Right kidney (tissue), 1 donor: ENCODE results near the gene MORN4.
A peak's percentile ranks its signal among the peaks of the same experiment; 100 is the strongest.
"Not testable (repeated sequence)": the region's sequence is repeated elsewhere in the genome, so short reads cannot be mapped to it uniquely, and the experiment has no call there.

ENCODE experiments used
- DNase-seq: peaks from one replicate; pipeline ENCODE4 v3.0.0-alpha.2; 2016

MORN4 gene

GRCh38 chr10:97643441-97643985 is 10.2 kb upstream of the MORN4 start:
- no peak for DNase-seq

- DNase-seq: not testable (repeated sequence)
These were observed 9.3 kb upstream of the MORN4 start for GRCh38 chr10:97642471-97643159.

DNA sequence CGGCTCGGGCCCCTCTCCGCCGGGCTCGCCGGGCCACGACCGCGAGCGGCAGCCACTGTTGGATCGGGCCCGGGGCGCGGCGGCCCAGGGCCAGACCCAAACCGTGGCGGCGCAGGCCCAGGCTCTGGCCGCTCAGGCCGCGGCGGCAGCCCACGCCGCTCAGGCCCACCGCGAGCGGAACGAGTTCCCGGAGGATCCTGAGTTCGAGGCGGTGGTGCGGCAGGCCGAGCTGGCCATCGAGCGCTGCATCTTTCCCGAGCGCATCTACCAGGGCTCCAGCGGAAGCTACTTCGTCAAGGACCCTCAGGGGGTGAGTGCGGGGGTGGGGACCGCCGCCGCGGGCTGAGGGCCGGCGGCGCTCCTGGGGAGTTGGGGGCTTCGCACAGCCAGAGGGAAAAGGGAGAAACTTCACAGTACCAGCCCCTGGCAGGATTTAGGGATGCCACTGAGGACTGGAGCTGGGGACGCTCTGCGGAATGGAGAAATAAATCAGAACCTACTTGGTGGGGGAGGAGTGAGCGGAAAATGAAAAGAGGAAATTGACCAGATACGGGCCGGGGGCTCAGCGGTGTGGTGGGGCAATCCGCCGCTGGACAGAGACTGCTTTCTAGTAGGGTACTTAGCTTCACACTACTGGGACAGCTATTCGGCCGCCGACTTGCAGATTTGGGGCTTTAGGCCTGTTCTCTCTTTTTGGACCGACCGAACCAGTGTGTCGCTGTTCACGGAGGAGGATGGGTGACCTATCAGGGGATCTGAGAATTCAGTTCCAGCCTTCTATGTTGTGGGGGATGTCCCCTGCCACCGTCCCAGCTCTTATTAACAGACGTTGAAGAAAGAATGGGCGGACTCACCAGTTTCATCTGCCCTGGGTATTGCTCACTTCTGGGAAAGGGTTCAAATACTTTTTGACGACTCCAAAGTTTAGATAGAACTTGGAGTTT is 7.8 kb upstream of the MORN4 start:
- peak; percentile 57 for DNase-seq

DNA sequence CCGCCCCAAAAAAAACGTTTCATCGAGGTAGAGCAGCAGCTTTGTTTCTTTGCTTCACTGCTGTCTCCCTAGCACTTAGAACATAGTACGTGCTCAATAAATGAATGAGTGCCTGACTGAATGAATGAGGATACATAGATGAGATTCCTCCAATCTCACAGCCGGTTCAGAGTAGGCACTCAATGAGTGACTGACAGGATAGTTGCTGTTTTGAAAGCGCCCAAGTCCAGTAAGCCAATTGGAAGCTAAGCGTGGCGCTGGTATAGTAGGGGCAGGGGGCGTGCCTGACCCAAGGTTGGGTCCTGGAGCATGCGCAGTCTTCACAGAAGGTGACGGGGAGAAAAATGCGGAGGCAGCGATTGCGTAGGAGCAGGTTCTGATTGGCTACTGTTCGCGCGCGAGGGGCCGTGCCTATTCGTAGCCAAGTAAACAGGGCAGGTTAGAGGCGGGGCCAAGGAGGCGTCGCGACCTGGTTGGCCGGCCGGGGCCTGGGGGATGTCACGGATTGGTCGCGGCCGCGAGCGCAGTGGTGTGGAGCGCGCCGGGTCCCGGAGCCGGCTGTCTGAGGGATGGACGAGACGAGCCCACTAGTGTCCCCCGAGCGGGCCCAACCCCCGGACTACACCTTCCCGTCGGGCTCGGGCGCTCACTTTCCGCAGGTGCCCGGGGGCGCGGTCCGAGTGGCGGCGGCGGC is 7.0 kb upstream of the MORN4 start, which contains the start of gene PI4K2A:
Gene PI4K2A, plus strand, starts transcription at position 498 of the 694 bp plus-strand sequence. Its CDS starts 72 bp downstream, at position 570.
- DNase-seq: peak; percentile 92

GRCh38 chr10:97639090-97639489 is 5.8 kb upstream of the MORN4 start:
- DNase-seq: not testable (repeated sequence)

GRCh38 chr10:97635577-97635976 is 2.3 kb upstream of the MORN4 start:
- no peak for DNase-seq

DNA sequence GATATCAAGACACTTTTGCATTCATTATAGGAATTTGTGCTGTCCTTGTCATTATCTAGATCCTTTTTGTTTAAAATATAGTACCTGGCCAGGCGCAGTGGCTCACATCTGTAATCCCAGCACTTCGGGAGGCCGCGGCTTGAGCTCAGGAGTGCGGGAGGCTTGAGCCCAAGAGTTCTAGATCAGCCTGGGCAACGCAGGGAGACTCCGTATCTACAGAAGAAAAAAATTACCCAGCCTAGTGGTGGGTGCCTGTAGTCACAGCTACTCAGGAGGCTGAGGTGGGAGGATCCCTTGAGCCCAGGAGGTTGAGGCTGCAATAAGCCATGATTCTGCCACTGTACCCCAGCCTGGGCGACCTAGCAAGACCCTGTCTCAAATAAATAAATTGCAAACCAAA is 621 bp upstream of the MORN4 start:
- no peak for DNase-seq

GRCh38 chr10:97631098-97631497 is 2.2 kb downstream of the MORN4 start:
- DNase-seq: no peak

DNA sequence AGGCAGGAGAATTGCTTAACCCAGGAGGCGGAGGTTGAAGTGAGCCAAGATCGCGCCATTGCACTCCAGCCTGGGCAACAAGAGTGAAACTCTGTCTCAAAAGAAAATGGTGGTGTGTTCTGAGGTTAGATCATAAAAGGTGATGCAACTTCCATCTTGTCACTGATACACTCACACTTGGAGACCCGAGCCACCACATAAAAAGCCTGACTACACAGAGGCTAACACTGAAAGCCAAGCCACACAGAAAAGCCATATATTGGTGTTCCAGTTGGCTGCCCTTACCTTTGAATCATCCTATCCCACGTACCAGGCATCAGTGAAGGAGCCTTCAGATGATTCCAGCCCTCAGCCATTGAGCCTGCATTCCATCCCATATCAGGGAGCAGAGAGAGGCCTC is 4.0 kb downstream of the MORN4 start:
- DNase-seq: no peak

- no peak for DNase-seq
These were observed 5.1 kb downstream of the MORN4 start for GRCh38 chr10:97628228-97628627.

DNA sequence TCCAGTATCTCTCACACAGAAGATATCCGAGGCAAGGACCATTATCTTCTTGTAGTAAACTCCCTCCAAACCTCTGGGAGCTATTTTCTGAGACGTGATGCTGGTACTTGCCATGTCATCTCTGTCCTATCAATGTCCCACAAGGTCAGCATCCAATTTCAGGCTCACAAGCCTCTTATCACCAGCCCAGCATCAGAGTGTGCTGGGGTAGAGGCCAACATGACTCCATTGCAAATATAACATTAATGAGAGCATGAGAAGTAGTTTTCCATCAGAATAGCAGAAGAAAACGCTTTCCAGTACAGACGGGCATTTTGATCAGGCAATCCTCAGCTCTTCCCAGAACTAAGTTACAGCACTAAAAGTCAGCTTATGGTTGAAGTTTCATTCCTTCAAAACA is 5.6 kb downstream of the MORN4 start:
- DNase-seq: no peak

DNA sequence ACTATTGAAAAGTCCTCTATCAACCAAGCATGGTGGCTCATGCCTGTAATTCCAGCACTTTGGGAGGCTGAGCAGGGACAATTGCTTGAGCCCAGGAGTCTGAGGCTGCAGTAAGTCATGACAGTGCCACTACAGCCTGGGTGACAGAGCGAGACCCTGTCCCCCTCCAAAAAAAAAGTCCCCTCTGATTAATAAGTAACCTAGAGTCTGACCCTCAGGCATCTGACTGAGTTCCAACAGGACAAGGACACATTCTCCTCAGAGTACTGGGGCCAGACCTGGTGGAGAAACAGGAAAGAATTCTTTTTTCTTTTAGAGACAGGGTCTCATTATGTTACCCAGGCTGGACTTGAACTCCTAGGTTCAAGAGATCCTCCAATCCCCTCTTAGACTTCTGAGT is 10.0 kb downstream of the MORN4 start:
- no peak for DNase-seq

GRCh38 chr10:97618733-97619132 is 14.6 kb downstream of the MORN4 start:
- no peak for DNase-seq

- no peak for DNase-seq
These were observed 15.0 kb downstream of the MORN4 start for GRCh38 chr10:97618285-97618684.

- DNase-seq: no peak
These were observed 20.9 kb downstream of the MORN4 start for GRCh38 chr10:97612386-97612785.

DNA sequence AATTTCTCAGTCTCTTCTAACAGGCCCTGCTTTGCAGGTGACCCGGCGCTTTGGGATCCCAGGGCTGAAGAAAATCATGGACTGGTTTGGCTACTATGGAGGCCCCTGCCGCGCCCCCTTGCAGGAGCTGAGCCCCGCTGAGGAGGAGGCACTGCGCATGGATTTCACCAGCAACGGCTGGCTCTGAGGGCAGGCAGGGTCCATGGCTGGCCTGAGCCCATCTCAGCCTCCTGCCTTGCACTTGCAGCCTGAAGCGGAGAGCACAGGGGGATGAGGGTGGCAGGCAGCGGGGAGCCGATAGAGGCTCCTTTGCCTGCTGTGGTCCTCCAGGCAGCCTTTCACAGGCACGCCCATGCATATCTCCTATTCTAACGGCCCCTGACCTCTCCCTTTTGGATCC is 21.8 kb downstream of the MORN4 start:
- no peak for DNase-seq

DNA sequence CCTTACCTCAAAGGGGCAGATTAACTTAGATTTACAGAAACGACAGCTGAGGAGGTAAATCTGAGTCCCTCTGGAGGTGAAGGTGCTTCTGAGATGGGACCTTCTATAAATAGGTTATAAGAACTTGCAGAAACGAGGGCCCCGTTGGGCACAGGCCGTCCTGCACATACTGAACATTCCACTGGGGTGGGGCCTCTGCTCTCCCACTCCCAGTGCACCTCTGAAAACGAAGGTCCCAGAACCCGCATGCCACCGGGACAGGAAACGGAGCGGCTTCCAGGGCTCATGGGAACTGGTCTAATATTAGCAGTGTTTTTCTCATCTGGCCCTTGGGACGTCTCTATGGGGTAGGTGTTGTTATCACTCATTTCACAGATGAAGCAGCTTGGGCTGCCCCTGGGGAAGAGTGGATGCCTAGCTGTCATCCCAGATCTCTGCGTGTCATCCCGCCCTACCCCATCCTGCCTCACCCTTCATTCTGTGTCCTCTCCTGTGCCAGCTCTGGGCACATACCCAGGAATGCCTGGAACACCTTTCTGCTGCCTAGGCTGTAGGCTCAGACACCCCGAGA is 24.2 kb downstream of the MORN4 start:
- no peak for DNase-seq

GRCh38 chr10:97607095-97607636 is 26.1 kb downstream of the MORN4 start:
- DNase-seq: no peak

- DNase-seq: no peak
These were observed 31.8 kb downstream of the MORN4 start for GRCh38 chr10:97601268-97602215.

DNA sequence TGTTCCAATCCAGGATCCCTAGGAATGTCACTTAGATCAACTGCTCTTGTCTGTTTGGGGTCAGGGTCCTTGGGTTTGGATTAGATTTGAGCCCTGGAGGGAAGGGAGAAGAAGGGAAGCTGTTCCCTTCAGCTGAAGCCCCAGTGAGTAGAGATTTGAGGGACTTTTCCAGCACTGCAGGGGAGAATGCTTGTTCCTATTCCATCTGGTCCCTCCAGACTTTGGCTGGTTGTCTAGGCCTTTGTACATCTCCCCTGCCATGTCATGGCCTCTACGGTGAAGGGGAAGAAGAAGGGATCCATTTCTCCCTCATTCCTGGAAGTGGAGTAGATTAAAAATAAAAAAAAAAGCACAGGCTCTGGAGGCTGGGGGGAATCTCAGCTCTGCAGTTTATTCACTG is 32.7 kb downstream of the MORN4 start:
- DNase-seq: no peak

DNA sequence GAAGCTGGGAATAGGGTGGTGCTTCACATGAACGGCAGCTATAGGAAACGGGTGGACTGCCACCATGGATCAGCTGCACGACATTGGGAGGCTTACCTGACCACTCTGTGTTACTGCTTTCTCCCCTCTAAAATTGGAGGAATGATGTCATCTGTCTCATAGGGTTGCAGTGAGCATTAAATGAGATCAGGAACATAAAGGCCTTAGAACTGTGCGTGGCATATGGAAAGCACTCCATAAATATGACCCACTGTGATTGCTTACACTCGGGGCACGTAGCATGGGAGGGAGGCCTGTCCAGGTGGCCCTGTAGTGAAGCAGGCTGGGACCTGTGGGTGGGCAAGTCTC is 34.1 kb downstream of the MORN4 start:
- DNase-seq: no peak
